ENCODE data around the gene PRSS12. TPM values are rescaled to one million over a fixed set of nuclear protein-coding genes. Genes with fewer than 3 reads are reported as not detected.

Gene PRSS12
- total RNA-seq, 2 donors from 2014 or later: 1.7 to 43.0 TPM

GRCh38 chr4:118281611-118282442 is 71.0 kb downstream of the PRSS12 start:
- Histone ChIP-seq H3K9me3 (no peaks in the 10 kb centered on the region), H3K4me3 (no peak overlapping the region), H3K27ac (no peak overlapping the region), H3K27me3 (replicated peaks; ENCODE audit: insufficient read depth) (no peaks in the 10 kb centered on the region), H3K36me3 (no peaks in the 10 kb centered on the region), H3K4me1 (replicated peaks) (peaks cover 6% of the 10 kb centered on the region)
- TF ChIP-seq POLR2AphosphoS5 (IDR thresholded peaks at IDR 0.05) (no peak), CTCF (IDR thresholded peaks at IDR 0.05) (no peak), POLR2A (IDR thresholded peaks at IDR 0.05) (no peak)
- 17% methylated on average over 9 of the region's 9 CpGs for WGBS
- intact Hi-C loops (cut with DNase I): loop anchor here (2.0 kb wide), 1 partner anchor 71 kb away; the partner anchor contains the start of gene PRSS12
- DNase-seq (ENCODE audit: low spot score): no peak

- Histone ChIP-seq H3K4me1 (replicated peaks) (peaks cover 6% of the 10 kb centered on the region), H3K36me3 (no peaks in the 10 kb centered on the region), H3K4me3 (peak overlapping the region; percentile 76 to 81), H3K27ac (peak overlapping the region; percentile 16 to 93), H3K27me3 (replicated peaks; ENCODE audit: insufficient read depth) (no peaks in the 10 kb centered on the region), H3K9me3 (no peaks in the 10 kb centered on the region)
- TF ChIP-seq CTCF (IDR thresholded peaks at IDR 0.05): peak in 3 of 4 experiments; percentile 33 to 63 (median 60)
- TF ChIP-seq POLR2AphosphoS5 (IDR thresholded peaks at IDR 0.05): peak; percentile 20
- no peak for TF ChIP-seq POLR2A (IDR thresholded peaks at IDR 0.05)
- DNase-seq (ENCODE audit: low spot score): peak; percentile 71
- intact Hi-C loops (cut with DNase I): loop anchor here (2.0 kb wide), 1 partner anchor 72 kb away; the partner anchor contains the start of gene PRSS12
- WGBS: 2% methylated on average over 2 of the region's 2 CpGs
Measured at GRCh38 chr4:118280501-118281218, 72.1 kb downstream of the PRSS12 start.

- peak overlapping the region; percentile 76 to 81 for H3K4me3 ChIP-seq
- H3K4me1 ChIP-seq (replicated peaks): peaks cover 6% of the 10 kb centered on the region
- intact Hi-C loops (cut with DNase I): loop anchor here (2.0 kb wide), 1 partner anchor 73 kb away; the partner anchor contains the start of gene PRSS12
- H3K27me3 ChIP-seq (replicated peaks; ENCODE audit: insufficient read depth): no peaks in the 10 kb centered on the region
- peak overlapping the region; percentile 91 to 93 for H3K27ac ChIP-seq
- DNase-seq (ENCODE audit: low spot score): no peak
- 16% methylated on average over 2 of the region's 2 CpGs for WGBS
- no peaks in the 10 kb centered on the region for H3K9me3 ChIP-seq
- no peaks in the 10 kb centered on the region for H3K36me3 ChIP-seq
- TF ChIP-seq POLR2AphosphoS5 (IDR thresholded peaks at IDR 0.05) (no peak), POLR2A (IDR thresholded peaks at IDR 0.05) (no peak), CTCF (IDR thresholded peaks at IDR 0.05) (no peak)
Measured at GRCh38 chr4:118279920-118280432, 72.8 kb downstream of the PRSS12 start.

- peak overlapping the region; percentile 76 to 81 for H3K4me3 ChIP-seq
- H3K27me3 ChIP-seq (replicated peaks; ENCODE audit: insufficient read depth): no peaks in the 10 kb centered on the region
- peak overlapping the region; percentile 91 to 93 for H3K27ac ChIP-seq
- 4% methylated on average over 13 of the region's 13 CpGs for WGBS
- intact Hi-C loops (cut with DNase I): no loop called here
- H3K36me3 ChIP-seq: no peaks in the 10 kb centered on the region
- peaks cover 6% of the 10 kb centered on the region for H3K4me1 ChIP-seq (replicated peaks)
- no peak for DNase-seq (ENCODE audit: low spot score)
- no peaks in the 10 kb centered on the region for H3K9me3 ChIP-seq
- TF ChIP-seq POLR2A (IDR thresholded peaks at IDR 0.05): no peak
- no peak for TF ChIP-seq POLR2AphosphoS5 (IDR thresholded peaks at IDR 0.05)
- TF ChIP-seq CTCF (IDR thresholded peaks at IDR 0.05): no peak
Measured at GRCh38 chr4:118279328-118279727, 73.5 kb downstream of the PRSS12 start.
